ENCODE data around the gene BTAF1. TPM values are rescaled to one million over a fixed set of nuclear protein-coding genes. Genes with fewer than 3 reads are reported as not detected.

BTAF1 gene
- total RNA-seq, 1 experiment from 2014 or later: 37.0 TPM

GRCh38 chr10:91987397-91988037 lies 63.9 kb downstream of the BTAF1 start:
- ChIA-PET CTCF (no interaction called here), POLR2A (interaction anchor here (0.7 to 1.0 kb wide), 4 partner anchors 23 to 116 kb away, joined by 3 to 4 read pairs (median 4); partner anchors contain the start of gene BTAF1)
- TF ChIP-seq CTCF (IDR thresholded peaks at IDR 0.05; ENCODE audit: unreplicated experiment): no peak
- no peak for DNase-seq (ENCODE audit: unreplicated experiment)
- Mint-ChIP-seq H3K4me3 (ENCODE audit: unreplicated experiment) (no peak overlapping the region), H3K27ac (ENCODE audit: low read depth, unreplicated experiment) (peak overlapping the region; percentile 3), H3K36me3 (ENCODE audit: insufficient read depth, unreplicated experiment) (peaks cover 74% of the 10 kb centered on the region), H3K4me1 (ENCODE audit: insufficient read depth, unreplicated experiment) (peaks cover 7% of the 10 kb centered on the region), H3K27me3 (ENCODE audit: insufficient read depth, unreplicated experiment) (no peaks in the 10 kb centered on the region), H3K9me3 (ENCODE audit: unreplicated experiment) (no peaks in the 10 kb centered on the region)
- intact Hi-C loops (cut with micrococcal nuclease): no loop called here
- no TSS peak for BruUV-seq (replicated peaks)

- Mint-ChIP-seq H3K27me3 (ENCODE audit: insufficient read depth, unreplicated experiment) (no peaks in the 10 kb centered on the region), H3K36me3 (ENCODE audit: insufficient read depth, unreplicated experiment) (peaks cover 72% of the 10 kb centered on the region), H3K9me3 (ENCODE audit: unreplicated experiment) (no peaks in the 10 kb centered on the region), H3K4me3 (ENCODE audit: unreplicated experiment) (no peak overlapping the region), H3K4me1 (ENCODE audit: insufficient read depth, unreplicated experiment) (peaks cover 7% of the 10 kb centered on the region), H3K27ac (ENCODE audit: low read depth, unreplicated experiment) (no peak overlapping the region)
- TF ChIP-seq CTCF (IDR thresholded peaks at IDR 0.05; ENCODE audit: unreplicated experiment): no peak
- intact Hi-C loops (cut with micrococcal nuclease): no loop called here
- no TSS peak for BruUV-seq (replicated peaks)
- ChIA-PET POLR2A (no interaction called here), CTCF (interaction anchor here (0.6 to 1.6 kb wide), 3 partner anchors 9 to 299 kb away, joined by 3 to 4 read pairs (median 3); partner anchors contain the start of gene MARCHF5)
- DNase-seq (ENCODE audit: unreplicated experiment): no peak
Observed at GRCh38 chr10:91992031-91992430, 68.5 kb downstream of the BTAF1 start.

- no peak for TF ChIP-seq CTCF (IDR thresholded peaks at IDR 0.05; ENCODE audit: unreplicated experiment)
- ChIA-PET CTCF (interaction anchor here (0.6 to 0.7 kb wide), 3 partner anchors 36 to 441 kb away, joined by 3 to 4 read pairs (median 3); no protein-coding TSS in a partner anchor), POLR2A (no interaction called here)
- no peak for DNase-seq (ENCODE audit: unreplicated experiment)
- Mint-ChIP-seq H3K36me3 (ENCODE audit: insufficient read depth, unreplicated experiment) (peaks cover 74% of the 10 kb centered on the region), H3K27ac (ENCODE audit: low read depth, unreplicated experiment) (no peak overlapping the region), H3K27me3 (ENCODE audit: insufficient read depth, unreplicated experiment) (no peaks in the 10 kb centered on the region), H3K9me3 (ENCODE audit: unreplicated experiment) (no peaks in the 10 kb centered on the region), H3K4me3 (ENCODE audit: unreplicated experiment) (no peak overlapping the region), H3K4me1 (ENCODE audit: insufficient read depth, unreplicated experiment) (no peaks in the 10 kb centered on the region)
- no TSS peak for BruUV-seq (replicated peaks)
- intact Hi-C loops (cut with micrococcal nuclease): no loop called here
Observed at GRCh38 chr10:91996266-91996665, 72.7 kb downstream of the BTAF1 start.

DNA sequence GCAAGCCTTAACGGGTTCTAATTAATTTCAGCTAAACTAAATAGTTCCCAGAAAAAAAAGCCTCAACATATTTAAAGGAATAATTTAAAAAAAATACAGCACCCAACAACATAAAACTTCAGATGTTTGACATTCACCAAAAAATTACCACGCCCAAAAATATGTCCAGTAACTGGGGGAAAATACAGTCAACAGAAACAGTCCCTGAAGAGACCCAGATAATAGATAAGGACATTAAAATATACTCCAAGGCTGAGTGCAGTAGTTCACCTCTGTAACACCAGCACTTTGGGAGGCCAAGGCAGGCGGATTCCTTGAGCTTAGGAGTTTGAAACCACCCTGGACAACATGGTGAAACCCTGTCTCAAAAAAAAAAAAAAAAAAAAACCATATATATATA lies 78.0 kb downstream of the BTAF1 start:
- H3K36me3 Mint-ChIP-seq (ENCODE audit: insufficient read depth, unreplicated experiment): peaks cover 70% of the 10 kb centered on the region
- peaks cover 5% of the 10 kb centered on the region for H3K9me3 Mint-ChIP-seq (ENCODE audit: unreplicated experiment)
- no peaks in the 10 kb centered on the region for H3K27me3 Mint-ChIP-seq (ENCODE audit: insufficient read depth, unreplicated experiment)
- CTCF ChIA-PET: interaction anchor here (0.6 kb wide), 2 partner anchors 324 to 437 kb away, joined by 3 read pairs; no protein-coding TSS in a partner anchor
- intact Hi-C loops (cut with micrococcal nuclease): no loop called here
- no TSS peak for BruUV-seq (replicated peaks)
- DNase-seq (ENCODE audit: unreplicated experiment): no peak
- TF ChIP-seq CTCF (IDR thresholded peaks at IDR 0.05; ENCODE audit: unreplicated experiment): no peak
- no peak overlapping the region for H3K4me3 Mint-ChIP-seq (ENCODE audit: unreplicated experiment)
- no peaks in the 10 kb centered on the region for H3K4me1 Mint-ChIP-seq (ENCODE audit: insufficient read depth, unreplicated experiment)
- H3K27ac Mint-ChIP-seq (ENCODE audit: low read depth, unreplicated experiment): no peak overlapping the region
- POLR2A ChIA-PET: interaction anchor here (0.6 kb wide), 1 partner anchor 22 kb away, joined by 3 read pairs; no protein-coding TSS in a partner anchor
